Naive B cell (primary cell): ENCODE data around the gene MAZ. TPM values are rescaled to one million over a fixed set of nuclear protein-coding genes. Genes with fewer than 3 reads are reported as not detected.
A peak's percentile ranks its signal among the peaks of the same experiment; 100 is the strongest.
"Not testable (repeated sequence)": the region's sequence is repeated elsewhere in the genome, so short reads cannot be mapped to it uniquely, and the experiment has no call there.

Source experiments
- ATAC-seq, 2 donors: fragments of 150-1000 bp; cut with Tn5 transposase; 2 replicates each; pipeline ENCODE4 v1.10.0; 2021; ENCODE audit warnings: low read depth in 2 of 2, mild to moderate bottlenecking in 2 of 2, moderate library complexity in 2 of 2
- DNase-seq: peaks from one replicate; pipeline ENCODE4 v3.0.0; 2022
- H3K27ac Mint-ChIP-seq, 6 donors: one replicate each; pipeline ENCODE4 v1.8.0; 2020 to 2022; ENCODE audit warnings: mild to moderate bottlenecking in 6 of 6, mixed read lengths in 6 of 6, moderate library complexity in 5 of 6, inconsistent platforms in 2 of 6
- H3K27me3 Mint-ChIP-seq, 3 donors: one replicate each; pipeline ENCODE4 v1.8.0; 2021 to 2022; ENCODE audit warnings: mixed read lengths in 3 of 3, mild to moderate bottlenecking in 1 of 3
- H3K36me3 Mint-ChIP-seq, 2 donors: one replicate each; pipeline ENCODE4 v1.8.0; 2020 to 2022; ENCODE audit warnings: mixed read lengths in 2 of 2, inconsistent platforms in 1 of 2, mild to moderate bottlenecking in 1 of 2
- H3K4me1 Mint-ChIP-seq, 3 donors: one replicate each; pipeline ENCODE4 v1.8.0; 2020 to 2022; ENCODE audit warnings: mixed read lengths in 3 of 3, inconsistent platforms in 1 of 3, mild to moderate bottlenecking in 1 of 3, moderate library complexity in 1 of 3
- H3K4me3 Mint-ChIP-seq, 8 donors: one replicate each; pipeline ENCODE4 v1.8.0; 2020 to 2022; ENCODE audit warnings: mild to moderate bottlenecking in 8 of 8, mixed read lengths in 8 of 8, moderate library complexity in 8 of 8, inconsistent platforms in 2 of 8
- H3K9me3 Mint-ChIP-seq, 7 donors: one replicate each; pipeline ENCODE4 v1.8.0; 2020 to 2022; ENCODE audit warnings: mixed read lengths in 7 of 7, mild to moderate bottlenecking in 5 of 7, inconsistent platforms in 2 of 7, moderate library complexity in 1 of 7
- polyA plus RNA-seq, 6 donors: library from polyadenylated mRNA; unstranded; fragments of 300-500 nt; fragmentation: Illumina TruSeq; gene quantifications; one replicate each; pipeline ENCODE4 v1.2.3, GENCODE V29; 2021; ENCODE audit warnings: low read depth in 6 of 6

Gene MAZ
- 10 to 100 TPM; 16.1 to 30.6 (median 23.2) TPM for polyA plus RNA-seq

DNA sequence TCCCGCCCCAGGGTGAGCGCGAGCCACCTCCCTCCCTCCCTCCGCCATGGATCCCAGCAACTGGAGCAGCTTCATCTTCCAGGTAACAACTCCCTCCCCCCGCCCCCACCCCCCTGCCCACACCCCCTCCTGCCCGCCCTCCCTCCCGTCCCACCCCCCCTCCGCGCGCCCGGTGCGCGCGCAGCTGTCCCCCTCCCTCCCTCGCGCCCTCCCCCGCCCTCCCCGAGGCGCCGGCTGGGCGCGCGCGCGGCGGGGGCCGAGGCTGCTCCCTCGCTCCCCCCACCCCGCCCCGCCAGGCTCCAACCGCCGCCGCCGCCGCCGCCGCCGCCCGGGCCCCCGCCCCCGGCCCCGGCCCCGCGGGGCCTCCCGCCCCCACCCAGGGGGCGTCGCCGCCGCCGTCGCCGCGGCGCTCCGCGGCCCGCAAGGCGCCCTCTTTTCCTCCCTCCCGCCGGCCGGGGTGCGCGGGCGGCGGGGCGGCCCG, at the start of gene MAZ:
MAZ (plus strand) TSS at position 431 of the 481 bp plus-strand sequence. CDS start 173 bp downstream, outside the sequence.
- DNase-seq: peak; percentile 60
- Mint-ChIP-seq H3K36me3 (peaks cover 0 to 7% of the 10 kb centered on the region in 2 donors), H3K4me1 (peaks cover 44 to 52% (median 45%) of the 10 kb centered on the region in 3 donors), H3K27me3 (no peaks in the 10 kb centered on the region), H3K9me3 (no peaks in the 10 kb centered on the region), H3K27ac (peak within 1 kb of the TSS; percentile 98 to 100 (median 100)), H3K4me3 (peak within 1 kb of the TSS; percentile 95 to 100 (median 100))
- peak in 1 of 2 donors; percentile 3 for ATAC-seq

DNA sequence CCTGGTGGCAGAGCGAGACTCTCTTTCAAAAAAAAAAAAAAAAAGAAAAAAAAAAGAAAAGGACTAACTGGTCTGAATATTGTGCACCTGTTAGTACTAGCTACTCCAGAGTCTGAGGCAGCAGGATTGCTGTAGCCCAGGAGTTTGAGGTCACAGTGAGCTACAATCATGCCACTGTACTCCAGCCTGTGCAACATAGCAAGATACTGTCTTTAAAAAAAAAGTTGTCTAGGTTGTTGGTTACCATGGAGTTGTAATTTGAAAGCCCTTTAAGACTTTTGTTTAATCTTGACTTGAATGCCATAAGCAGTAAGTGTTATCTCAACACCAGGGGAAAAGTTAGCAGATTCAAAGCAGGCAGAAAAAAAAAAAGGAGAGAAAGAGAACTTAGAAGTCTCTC, 49.7 kb upstream of the MAZ start:
- no peaks in the 10 kb centered on the region for H3K27me3 Mint-ChIP-seq
- DNase-seq (no peak), ATAC-seq (no peak)
- H3K36me3 Mint-ChIP-seq: no peaks in the 10 kb centered on the region
- no peaks in the 10 kb centered on the region for H3K9me3 Mint-ChIP-seq
- peaks cover 8 to 21% (median 20%) of the 10 kb centered on the region in 3 donors for H3K4me1 Mint-ChIP-seq
- H3K27ac Mint-ChIP-seq: peak overlapping the region in 1 of 6 donors; percentile 28
- H3K4me3 Mint-ChIP-seq: no peak overlapping the region

DNA sequence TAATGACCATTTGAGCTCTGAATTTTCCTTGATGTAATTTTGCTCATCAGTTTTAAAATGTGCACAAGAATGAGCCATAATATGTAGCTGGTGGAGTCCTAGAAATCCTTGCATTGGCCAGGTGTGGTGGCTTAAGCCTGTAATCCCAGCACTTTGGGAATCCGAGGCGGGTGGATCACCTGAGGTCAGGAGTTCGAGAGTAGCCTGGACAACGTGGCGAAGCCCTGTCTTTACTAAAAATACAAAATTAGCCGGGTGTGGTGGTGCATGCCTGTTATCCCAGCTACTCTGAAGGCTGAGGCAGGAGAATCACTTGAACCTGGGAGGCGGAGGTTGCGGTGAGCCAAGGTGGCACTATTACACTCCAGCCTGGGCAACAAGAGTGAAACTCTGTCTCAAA, 49.2 kb upstream of the MAZ start:
- DNase-seq, H3K27me3 Mint-ChIP-seq, H3K9me3 Mint-ChIP-seq, H3K36me3 Mint-ChIP-seq, H3K4me3 Mint-ChIP-seq, ATAC-seq: not testable (repeated sequence)
- H3K4me1 Mint-ChIP-seq: peaks cover 8 to 21% (median 20%) of the 10 kb centered on the region in 3 donors
- H3K27ac Mint-ChIP-seq: peak overlapping the region in 2 of 6 donors; percentile 36 to 67

DNA sequence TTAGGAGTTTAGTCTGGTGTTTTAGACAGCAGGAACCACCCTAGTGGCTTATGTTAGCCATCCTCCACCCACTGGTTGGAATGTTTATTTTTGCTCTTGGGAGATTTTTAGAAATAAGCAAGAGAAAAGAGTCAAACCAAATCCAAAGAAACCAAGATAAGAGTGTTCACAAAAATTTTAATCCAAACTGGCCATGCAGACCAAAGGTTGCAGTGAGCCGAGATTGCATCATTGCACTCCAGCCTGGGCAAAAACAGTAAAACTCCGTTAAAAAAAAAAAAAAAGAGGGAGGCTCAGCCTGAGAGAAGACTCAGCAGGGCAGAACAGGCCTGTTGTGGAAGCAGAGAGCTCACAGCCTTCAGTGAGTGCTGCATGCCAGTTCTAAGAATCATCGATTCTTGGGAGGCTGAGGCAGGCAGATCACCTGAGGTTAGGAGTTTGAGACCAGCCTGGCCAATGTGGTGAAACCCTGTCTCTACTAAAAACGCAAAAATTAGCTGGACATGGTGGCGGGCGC, 48.3 kb upstream of the MAZ start:
- Mint-ChIP-seq H3K4me3 (peak overlapping the region in 1 of 8 donors; percentile 44), H3K27me3 (no peaks in the 10 kb centered on the region), H3K27ac (no peak overlapping the region), H3K9me3 (no peaks in the 10 kb centered on the region), H3K4me1 (peaks cover 8 to 21% (median 20%) of the 10 kb centered on the region in 3 donors), H3K36me3 (no peaks in the 10 kb centered on the region)
- DNase-seq (no peak), ATAC-seq (no peak)

DNA sequence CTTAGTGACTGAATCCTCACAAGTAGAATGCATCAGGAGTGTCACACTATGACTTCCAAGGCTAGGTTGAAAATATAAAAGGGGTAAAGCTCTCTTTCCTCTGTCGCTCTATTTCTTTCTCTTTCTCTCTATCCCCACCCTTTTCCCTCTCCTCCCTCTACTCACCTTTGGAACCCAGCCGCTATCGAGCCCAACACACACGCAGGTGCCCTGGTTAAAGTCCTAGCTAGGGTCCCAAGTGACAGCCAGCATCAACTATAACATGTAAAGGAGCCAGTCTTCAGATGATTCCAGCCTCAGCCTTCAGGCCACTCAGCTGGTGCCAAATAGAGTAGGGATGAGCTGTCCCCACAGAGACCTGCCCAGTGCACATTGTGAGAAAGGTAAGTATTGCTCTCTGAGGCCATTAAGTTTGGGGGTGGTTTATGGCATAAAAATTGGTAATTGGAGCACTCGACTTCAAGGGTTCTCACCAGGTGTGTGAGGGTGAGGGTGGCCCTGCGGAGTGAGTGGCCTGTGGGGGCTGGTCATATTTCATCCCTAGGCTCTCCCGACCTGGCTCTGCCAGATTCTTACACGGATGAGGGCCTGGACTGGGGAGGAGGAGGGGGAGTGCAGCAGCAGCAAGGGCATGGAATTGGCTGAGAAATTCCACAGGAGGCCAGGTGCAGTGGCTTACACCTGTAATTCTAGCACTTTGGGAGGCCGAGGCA, 45.6 kb upstream of the MAZ start:
- Mint-ChIP-seq H3K4me1 (peaks cover 7 to 17% (median 12%) of the 10 kb centered on the region in 3 donors), H3K4me3 (no peak overlapping the region), H3K27ac (peak overlapping the region in 2 of 6 donors; percentile 6 to 81), H3K9me3 (no peaks in the 10 kb centered on the region), H3K36me3 (no peaks in the 10 kb centered on the region), H3K27me3 (no peaks in the 10 kb centered on the region)
- ATAC-seq (no peak), DNase-seq (no peak)

DNA sequence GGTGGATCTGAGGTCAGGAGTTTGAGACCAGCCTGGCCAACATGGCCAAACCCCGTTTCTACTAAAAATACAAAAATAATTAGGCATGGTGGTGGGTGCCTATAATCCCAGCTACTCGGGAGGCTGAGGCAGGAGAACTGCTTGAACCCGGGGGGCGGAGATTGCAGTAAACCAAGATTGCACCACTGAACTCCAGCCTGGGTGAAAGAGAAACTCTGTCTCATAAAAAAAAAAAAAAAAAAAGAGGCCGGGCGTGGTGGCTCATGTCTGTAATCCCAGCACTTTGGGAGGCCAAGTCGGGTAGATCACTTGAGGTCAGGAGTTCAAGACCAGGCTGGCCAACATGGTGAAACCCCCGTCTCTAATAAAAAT, 45.1 kb upstream of the MAZ start:
- not testable (repeated sequence) for H3K36me3 Mint-ChIP-seq, DNase-seq, H3K9me3 Mint-ChIP-seq, H3K4me3 Mint-ChIP-seq, ATAC-seq, H3K27me3 Mint-ChIP-seq, H3K27ac Mint-ChIP-seq
- peaks cover 7 to 14% (median 8%) of the 10 kb centered on the region in 3 donors for H3K4me1 Mint-ChIP-seq

DNA sequence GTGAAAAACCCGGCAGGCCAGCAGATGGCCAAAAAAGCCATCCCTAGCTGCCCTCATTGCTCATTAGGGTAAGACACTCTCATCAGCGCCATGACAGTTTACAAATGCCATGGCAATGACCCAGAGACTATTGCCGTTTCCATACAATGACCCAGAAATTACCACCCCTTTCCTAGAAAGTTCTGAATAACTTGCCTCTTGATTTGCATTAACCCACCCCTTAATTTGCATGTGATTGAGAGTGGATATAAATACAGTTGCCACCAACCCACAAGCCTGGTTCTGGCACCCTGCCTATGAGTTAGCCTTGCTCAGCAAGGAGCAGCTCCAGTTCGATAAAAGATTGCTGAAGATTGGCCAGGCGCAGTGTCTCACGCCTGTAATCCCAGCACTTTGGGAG, 44.4 kb upstream of the MAZ start:
- H3K27me3 Mint-ChIP-seq: no peaks in the 10 kb centered on the region
- DNase-seq: no peak
- H3K9me3 Mint-ChIP-seq: no peaks in the 10 kb centered on the region
- H3K4me3 Mint-ChIP-seq: no peak overlapping the region
- no peaks in the 10 kb centered on the region for H3K36me3 Mint-ChIP-seq
- peak overlapping the region in 1 of 6 donors; percentile 28 for H3K27ac Mint-ChIP-seq
- ATAC-seq: no peak
- peaks cover 7 to 14% (median 8%) of the 10 kb centered on the region in 3 donors for H3K4me1 Mint-ChIP-seq

DNA sequence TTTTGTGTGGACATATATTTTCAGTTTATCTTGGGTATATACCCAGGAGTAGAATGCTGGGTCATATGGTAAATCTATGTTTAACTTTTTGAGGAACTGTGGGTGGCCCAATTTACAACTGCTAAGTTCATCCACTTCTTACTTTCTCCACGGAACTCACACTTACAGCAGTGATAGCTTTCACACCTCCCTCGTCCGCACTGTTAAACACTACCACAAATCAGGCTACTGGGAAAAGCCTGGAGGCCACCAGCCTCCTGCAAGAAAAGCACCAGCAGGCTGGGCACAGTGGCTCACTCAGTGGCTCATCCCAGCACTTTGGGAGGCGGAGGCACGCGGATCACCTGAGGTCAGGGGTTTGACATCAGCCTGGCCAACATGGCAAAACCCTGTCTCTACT, 43.0 kb upstream of the MAZ start:
- H3K9me3 Mint-ChIP-seq: no peaks in the 10 kb centered on the region
- H3K4me3 Mint-ChIP-seq: no peak overlapping the region
- H3K27ac Mint-ChIP-seq: no peak overlapping the region
- ATAC-seq: no peak
- H3K4me1 Mint-ChIP-seq: peaks cover 7 to 14% (median 8%) of the 10 kb centered on the region in 3 donors
- no peaks in the 10 kb centered on the region for H3K36me3 Mint-ChIP-seq
- no peak for DNase-seq
- H3K27me3 Mint-ChIP-seq: no peaks in the 10 kb centered on the region

DNA sequence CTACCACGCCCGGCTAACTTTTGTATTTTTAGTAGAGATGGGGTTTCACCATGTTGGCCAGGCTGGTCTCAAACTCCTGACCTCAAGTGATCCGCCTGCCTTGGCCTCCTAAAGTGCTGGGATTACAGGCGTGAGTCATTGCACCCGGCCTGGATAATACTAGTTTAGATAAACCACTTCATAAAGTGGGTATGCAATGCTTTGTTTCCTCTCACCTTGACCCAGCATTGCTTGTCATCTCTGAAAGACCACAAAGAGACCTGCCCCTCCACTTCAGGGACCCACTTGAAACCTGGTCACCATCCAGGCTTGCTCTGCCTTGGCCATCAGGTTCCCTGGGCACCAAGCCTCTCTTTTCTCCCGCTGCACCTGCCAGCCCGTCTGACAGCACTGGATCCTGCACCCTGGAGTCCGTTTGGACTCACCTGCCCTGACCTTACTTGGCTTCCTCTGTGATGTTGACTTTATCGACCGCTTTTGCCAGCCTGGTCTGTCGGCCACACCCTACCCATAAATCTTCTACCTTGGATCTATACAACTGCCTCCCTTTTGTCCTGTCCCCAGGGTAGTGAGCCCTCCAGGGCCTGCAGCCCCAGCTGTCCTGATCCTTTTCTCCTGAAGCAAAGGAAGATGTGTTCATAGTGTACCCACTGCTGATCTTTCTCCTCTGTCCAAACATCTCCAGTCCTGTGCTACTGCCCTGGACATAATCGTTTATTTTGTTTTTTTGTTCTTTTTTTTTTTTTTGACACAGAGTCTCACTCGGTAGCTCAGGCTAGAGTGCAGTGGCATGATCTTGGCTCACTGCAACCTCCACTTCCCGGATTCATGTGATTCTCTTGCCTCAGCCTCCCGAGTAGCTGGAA, 40.9 kb upstream of the MAZ start:
- H3K27me3 Mint-ChIP-seq: no peaks in the 10 kb centered on the region
- H3K4me3 Mint-ChIP-seq: no peak overlapping the region
- no peak for DNase-seq
- no peaks in the 10 kb centered on the region for H3K9me3 Mint-ChIP-seq
- H3K4me1 Mint-ChIP-seq: peaks cover 3 to 9% (median 8%) of the 10 kb centered on the region in 3 donors
- H3K27ac Mint-ChIP-seq: no peak overlapping the region
- H3K36me3 Mint-ChIP-seq: no peaks in the 10 kb centered on the region
- no peak for ATAC-seq

DNA sequence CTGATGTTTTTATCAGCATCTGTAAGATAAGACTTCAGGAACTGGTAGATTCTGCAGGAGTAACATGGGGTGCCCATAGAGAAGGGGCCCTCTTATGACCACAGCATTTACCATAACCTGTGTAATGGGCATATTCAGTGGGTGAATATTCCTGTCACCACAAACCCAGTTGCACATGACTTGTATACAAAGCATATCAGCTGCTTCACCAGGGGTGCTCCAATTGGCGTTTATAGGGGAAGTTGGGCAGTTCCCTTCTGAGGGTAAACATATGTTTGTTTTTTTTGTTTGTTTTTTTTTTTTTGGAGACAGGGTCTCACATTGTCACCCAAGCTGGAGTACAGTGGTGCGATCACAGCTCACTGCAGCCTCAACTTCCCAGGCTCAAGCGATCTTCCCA, 39.8 kb upstream of the MAZ start:
- DNase-seq (no peak), ATAC-seq (no peak)
- H3K27me3 Mint-ChIP-seq: no peaks in the 10 kb centered on the region
- no peak overlapping the region for H3K27ac Mint-ChIP-seq
- no peaks in the 10 kb centered on the region for H3K9me3 Mint-ChIP-seq
- no peaks in the 10 kb centered on the region for H3K36me3 Mint-ChIP-seq
- no peak overlapping the region for H3K4me3 Mint-ChIP-seq
- H3K4me1 Mint-ChIP-seq: peaks cover 3 to 10% (median 8%) of the 10 kb centered on the region in 3 donors

DNA sequence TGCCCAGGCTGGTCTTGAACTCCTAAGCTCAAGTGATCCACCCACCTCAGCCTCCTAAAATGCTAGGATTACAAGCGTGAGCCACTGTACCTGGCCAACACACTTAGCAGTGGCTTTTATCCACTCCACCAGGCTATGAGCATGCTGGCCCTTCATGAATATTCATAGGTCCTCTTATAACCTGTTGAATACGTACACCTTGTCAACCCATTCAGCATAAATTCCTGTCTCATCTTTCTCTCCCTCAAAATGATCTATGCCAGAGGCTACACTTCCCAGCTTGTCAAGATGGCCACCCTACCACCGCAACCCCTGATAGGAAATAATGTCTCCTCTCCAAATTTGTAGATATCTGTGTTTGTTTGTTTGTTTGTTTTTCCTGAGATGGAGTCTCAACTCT, 39.3 kb upstream of the MAZ start:
- peaks cover 3 to 10% (median 8%) of the 10 kb centered on the region in 3 donors for H3K4me1 Mint-ChIP-seq
- no peaks in the 10 kb centered on the region for H3K36me3 Mint-ChIP-seq
- H3K27me3 Mint-ChIP-seq: no peaks in the 10 kb centered on the region
- ATAC-seq (no peak), DNase-seq (no peak)
- no peak overlapping the region for H3K4me3 Mint-ChIP-seq
- H3K9me3 Mint-ChIP-seq: no peaks in the 10 kb centered on the region
- no peak overlapping the region for H3K27ac Mint-ChIP-seq

DNA sequence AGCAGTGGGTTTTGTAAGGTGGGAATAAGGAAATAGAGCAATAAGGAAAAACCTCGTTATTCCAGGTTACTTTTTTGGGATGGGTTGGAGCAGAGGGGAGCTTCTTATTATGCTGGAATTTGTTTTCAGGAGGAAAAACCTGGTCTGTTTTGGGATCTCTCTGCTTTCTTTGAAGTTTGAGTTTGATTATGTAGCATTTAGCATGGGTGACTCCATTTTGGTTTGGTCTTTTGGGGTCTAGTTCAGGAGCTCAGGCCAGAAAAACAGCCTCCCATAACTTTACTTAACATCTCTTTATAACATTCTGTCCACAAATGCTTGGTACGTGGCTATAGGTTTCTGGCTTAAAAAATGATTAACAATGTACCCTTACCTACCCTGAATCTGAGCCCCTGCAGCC, 36.8 kb upstream of the MAZ start:
- Mint-ChIP-seq H3K4me1 (peaks cover 3 to 10% (median 8%) of the 10 kb centered on the region in 3 donors), H3K27me3 (no peaks in the 10 kb centered on the region), H3K9me3 (no peaks in the 10 kb centered on the region), H3K36me3 (no peaks in the 10 kb centered on the region), H3K27ac (peak overlapping the region in 1 of 6 donors; percentile 47), H3K4me3 (no peak overlapping the region)
- no peak for DNase-seq
- no peak for ATAC-seq

DNA sequence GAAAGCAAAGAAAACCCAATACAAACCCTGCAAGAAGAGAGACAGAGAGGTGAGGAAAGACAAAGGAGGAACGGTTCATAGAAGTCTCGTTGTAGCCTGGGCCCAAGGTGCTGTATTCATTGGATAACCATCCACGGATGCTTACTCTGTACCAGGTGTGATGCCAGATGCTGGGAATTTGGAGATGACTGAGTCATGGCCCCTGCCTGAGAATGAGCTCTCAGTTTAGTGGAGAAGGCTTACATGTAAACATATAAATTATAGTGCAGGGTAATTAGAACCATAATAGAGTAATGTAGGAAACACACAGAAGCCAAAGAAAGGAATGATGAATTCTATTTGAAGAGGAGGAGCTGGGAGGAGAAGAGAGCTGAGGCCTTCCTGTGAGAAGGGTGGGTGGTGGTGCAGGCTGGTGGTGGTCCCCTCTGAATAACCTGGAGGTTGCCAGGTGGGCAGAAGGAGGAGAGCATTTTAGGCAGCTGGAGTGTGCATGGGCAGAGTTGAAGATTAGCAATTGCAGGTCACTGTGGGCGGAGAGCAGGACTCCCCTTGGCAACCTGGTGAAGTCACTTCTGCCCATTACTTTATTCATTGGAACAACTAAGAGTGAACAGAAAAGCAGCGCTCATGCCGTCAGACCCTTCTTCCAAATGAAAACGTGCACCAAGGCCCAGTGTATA, 35.9 kb upstream of the MAZ start:
- ATAC-seq (no peak), DNase-seq (no peak)
- H3K36me3 Mint-ChIP-seq: no peaks in the 10 kb centered on the region
- H3K4me1 Mint-ChIP-seq: peaks cover 5 to 7% (median 6%) of the 10 kb centered on the region in 3 donors
- peak overlapping the region in 2 of 6 donors; percentile 2 to 77 for H3K27ac Mint-ChIP-seq
- H3K9me3 Mint-ChIP-seq: no peaks in the 10 kb centered on the region
- H3K27me3 Mint-ChIP-seq: no peaks in the 10 kb centered on the region
- no peak overlapping the region for H3K4me3 Mint-ChIP-seq
